HG02840 (cell line): Measurements from ENCODE around the gene PLA2G5.
"Not testable (repeated sequence)": the region's sequence is repeated elsewhere in the genome, so short reads cannot be mapped to it uniquely, and the experiment has no call there.

Experiments
- ATAC-seq: cut with Tn5 transposase; IDR thresholded peaks from one replicate; pipeline ENCODE4 v1.9.1; 2021; ENCODE audit warnings: mild to moderate bottlenecking, moderate library complexity, moderate number of reproducible peaks; ENCODE audit not compliant: unreplicated experiment, low FRiP score

PLA2G5 gene

GRCh38 chr1:20114021-20114648 is 44.1 kb downstream of the PLA2G5 start:
- ATAC-seq: no peak

- no peak for ATAC-seq
Observed at GRCh38 chr1:20115479-20115878, 45.5 kb downstream of the PLA2G5 start.

- ATAC-seq: no peak
Observed at GRCh38 chr1:20115916-20116315, 45.9 kb downstream of the PLA2G5 start.

- no peak for ATAC-seq
Observed at GRCh38 chr1:20117236-20117635, 47.2 kb downstream of the PLA2G5 start.

GRCh38 chr1:20119347-20119746 is 49.4 kb downstream of the PLA2G5 start, which contains the start of gene PLA2G2D:
TSS of gene PLA2G2D (minus strand) at chr1:20119536. CDS start at chr1:20119498, 38 bp downstream.
- no peak for ATAC-seq

GRCh38 chr1:20120796-20121195 is 50.8 kb downstream of the PLA2G5 start:
- ATAC-seq: no peak

- ATAC-seq: no peak
Observed at GRCh38 chr1:20123722-20124455, 53.9 kb downstream of the PLA2G5 start.

- ATAC-seq: no peak
Observed at GRCh38 chr1:20124456-20125057, 54.6 kb downstream of the PLA2G5 start.

- no peak for ATAC-seq
Observed at GRCh38 chr1:20125100-20125499, 55.1 kb downstream of the PLA2G5 start.

- ATAC-seq: no peak
Observed at GRCh38 chr1:20126041-20126805, 56.2 kb downstream of the PLA2G5 start.

- ATAC-seq: no peak
Observed at GRCh38 chr1:20126806-20127440, 56.9 kb downstream of the PLA2G5 start.

- ATAC-seq: not testable (repeated sequence)
Observed at GRCh38 chr1:20130518-20130917, 60.5 kb downstream of the PLA2G5 start.

- ATAC-seq: no peak
Observed at GRCh38 chr1:20134995-20135394, 65.0 kb downstream of the PLA2G5 start.

- ATAC-seq: no peak
Observed at GRCh38 chr1:20136249-20136648, 66.3 kb downstream of the PLA2G5 start.

- ATAC-seq: no peak
Observed at GRCh38 chr1:20137055-20137454, 67.1 kb downstream of the PLA2G5 start.

GRCh38 chr1:20137604-20138003 is 67.6 kb downstream of the PLA2G5 start:
- no peak for ATAC-seq

- ATAC-seq: no peak
Observed at GRCh38 chr1:20138346-20138745, 68.4 kb downstream of the PLA2G5 start.

GRCh38 chr1:20138961-20139550 is 69.1 kb downstream of the PLA2G5 start, which contains the start of gene PLA2G2F:
TSS of gene PLA2G2F (plus strand) at chr1:20139323. CDS start at chr1:20139428, 105 bp downstream.
- no peak for ATAC-seq

- no peak for ATAC-seq
Observed at GRCh38 chr1:20139776-20140612, 70.0 kb downstream of the PLA2G5 start.
